AG04449 (cell line): Measurements from ENCODE around the gene CD164L2.

Experiments used
- CTCF ChIA-PET: fragments of 350-600 bp; formaldehyde crosslinking; extraction: SDS; loops from one replicate; lab custom pipeline; 2021; ENCODE audit warnings: antibody characterized with exemption; lab: Yijun Ruan, JAX
- POLR2A ChIA-PET: fragments of 400-600, 350-600 bp; formaldehyde crosslinking; extraction: SDS; loops from one replicate; lab custom pipeline; 2020; ENCODE audit warnings: antibody characterized with exemption, inconsistent platforms; lab: Yijun Ruan, JAX
- DNase-seq: peaks from one replicate; pipeline ENCODE4 v3.0.0-alpha.2; 2010; ENCODE audit warnings: low read depth, low spot score
- H3K4me3 ChIP-seq: 2 replicates; pipeline ENCODE4 v1.5.1; 2011; ENCODE audit warnings: low read depth, mild to moderate bottlenecking, control low read depth, low read length
- CTCF ChIP-seq: IDR thresholded peaks from one replicate; pipeline ENCODE4 v1.5.1; 2011; ENCODE audit warnings: mild to moderate bottlenecking, moderate library complexity, low read length, control low read depth, inconsistent platforms; ENCODE audit not compliant: insufficient read depth; ENCODE audit errors: missing control alignments

The CD164L2 gene

GRCh38 chr1:27398405-27399149, 15.4 kb upstream of the CD164L2 start:
- CTCF ChIA-PET: interaction anchor here (0.6 to 15.7 kb wide), 14 partner anchors 9 to 354 kb away, joined by 3 to 671 read pairs (median 7); partner anchors contain the start of gene AHDC1
- no peak for TF ChIP-seq CTCF
- DNase-seq: no peak
- POLR2A ChIA-PET: no interaction called here
- no peak overlapping the region for H3K4me3 ChIP-seq

GRCh38 chr1:27397749-27398148, 14.6 kb upstream of the CD164L2 start:
- DNase-seq: no peak
- ChIA-PET POLR2A (interaction anchor here (1.3 kb wide), 1 partner anchor 99 kb away, joined by 4 read pairs; no protein-coding TSS in a partner anchor), CTCF (interaction anchor here (0.9 to 15.7 kb wide), 15 partner anchors 8 to 353 kb away, joined by 3 to 671 read pairs (median 7); partner anchors contain the start of genes AHDC1 and MAP3K6)
- TF ChIP-seq CTCF: no peak
- no peak overlapping the region for H3K4me3 ChIP-seq

- TF ChIP-seq CTCF: no peak
- H3K4me3 ChIP-seq: no peak overlapping the region
- no peak for DNase-seq
- ChIA-PET CTCF (interaction anchor here (0.7 to 15.7 kb wide), 23 partner anchors 8 to 352 kb away, joined by 3 to 671 read pairs (median 7); partner anchors contain the start of genes AHDC1, CD164L2 and MAP3K6), POLR2A (interaction anchor here (1.1 to 2.4 kb wide), 3 partner anchors 31 to 98 kb away, joined by 4 to 11 read pairs (median 5); no protein-coding TSS in a partner anchor)
These were observed 14.0 kb upstream of the CD164L2 start for GRCh38 chr1:27397110-27397509.

GRCh38 chr1:27395441-27396195, 12.5 kb upstream of the CD164L2 start:
- POLR2A ChIA-PET: interaction anchor here (0.7 to 2.4 kb wide), 4 partner anchors 10 to 95 kb away, joined by 3 to 17 read pairs (median 7); partner anchors contain the start of gene SYTL1

GRCh38 chr1:27394925-27395324, 11.8 kb upstream of the CD164L2 start:
- no peak for DNase-seq
- ChIA-PET CTCF (interaction anchor here (0.8 to 15.7 kb wide), 40 partner anchors 8 to 350 kb away, joined by 3 to 671 read pairs (median 7); partner anchors contain the start of genes AHDC1, CD164L2, IFI6 and MAP3K6), POLR2A (interaction anchor here (0.7 to 2.4 kb wide), 4 partner anchors 10 to 94 kb away, joined by 3 to 17 read pairs (median 7); partner anchors contain the start of gene SYTL1)
- no peak overlapping the region for H3K4me3 ChIP-seq
- TF ChIP-seq CTCF: no peak

More at GRCh38 chr1:27395441-27396195, 12.5 kb upstream of the CD164L2 start:
- CTCF ChIA-PET: interaction anchor here (0.6 to 15.7 kb wide), 37 partner anchors 9 to 356 kb away, joined by 3 to 671 read pairs (median 9); partner anchors contain the start of genes AHDC1, CD164L2 and MAP3K6
- TF ChIP-seq CTCF: peak; percentile 82
- H3K4me3 ChIP-seq: no peak overlapping the region
- no peak for DNase-seq
